GM19395 (cell line): ENCODE measurements around the gene PKHD1.
"Not testable (repeated sequence)": the region's sequence is repeated elsewhere in the genome, so short reads cannot be mapped to it uniquely, and the experiment has no call there.

Experiments used
- ATAC-seq: cut with Tn5 transposase; IDR thresholded peaks from one replicate; pipeline ENCODE4 v1.9.1; 2021; ENCODE audit warnings: mild to moderate bottlenecking, moderate library complexity; ENCODE audit not compliant: unreplicated experiment

The PKHD1 gene

DNA sequence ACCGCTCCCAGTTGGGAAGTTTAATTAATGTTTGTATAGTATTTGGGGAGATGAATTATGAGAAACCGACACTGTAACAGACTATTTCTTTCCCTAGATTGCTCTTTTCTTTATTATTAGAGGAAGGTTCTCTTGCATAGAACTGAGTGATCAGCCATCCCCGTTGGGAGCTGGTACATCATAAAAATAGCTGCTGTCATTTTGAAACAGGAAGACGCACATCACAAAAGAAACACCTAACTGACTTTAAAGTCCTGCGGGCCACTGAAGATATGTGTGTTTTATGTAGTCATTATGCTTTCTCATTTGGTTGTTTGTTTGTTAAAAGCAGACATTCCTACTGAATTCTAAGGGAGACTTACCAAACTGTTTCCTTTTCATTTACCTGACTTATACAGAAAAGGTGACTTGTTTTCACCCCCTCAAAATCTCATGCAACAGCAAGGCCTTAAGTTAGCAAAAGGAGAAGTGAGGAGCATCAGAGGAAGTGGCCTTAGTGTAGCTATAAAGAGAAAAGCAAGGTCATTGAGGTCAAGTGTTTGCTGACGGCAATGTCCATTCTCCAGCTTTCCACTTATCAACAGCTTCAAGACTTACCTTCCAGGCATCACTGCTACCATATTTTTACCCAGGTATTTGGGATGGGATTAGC, 91.0 kb downstream of the PKHD1 start:
- ATAC-seq: peak; percentile 95

DNA sequence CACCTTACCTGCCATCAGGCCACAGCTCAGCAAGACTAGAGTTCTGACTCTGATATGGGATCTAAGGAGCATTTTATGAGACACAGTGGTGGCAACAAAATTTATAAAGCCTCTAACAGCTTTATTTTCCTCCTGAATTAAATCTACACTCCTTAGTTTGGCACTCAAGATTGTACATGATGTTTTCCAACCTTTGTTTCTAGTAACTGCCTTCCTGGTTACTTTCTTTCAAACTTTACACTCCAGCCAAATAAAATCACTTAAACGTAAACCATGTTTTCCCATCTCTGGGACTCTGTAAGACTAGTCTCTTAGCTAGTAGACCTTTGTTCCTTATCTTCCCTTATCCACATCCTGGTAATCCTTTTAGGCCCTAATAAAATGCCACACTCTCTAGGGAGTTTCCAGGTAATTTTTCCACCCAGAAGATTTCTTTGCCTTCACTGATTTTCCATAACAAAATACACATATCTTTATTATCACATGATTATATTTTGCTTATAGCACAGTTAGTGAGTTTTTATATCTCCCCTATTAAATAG, 92.1 kb downstream of the PKHD1 start:
- no peak for ATAC-seq

DNA sequence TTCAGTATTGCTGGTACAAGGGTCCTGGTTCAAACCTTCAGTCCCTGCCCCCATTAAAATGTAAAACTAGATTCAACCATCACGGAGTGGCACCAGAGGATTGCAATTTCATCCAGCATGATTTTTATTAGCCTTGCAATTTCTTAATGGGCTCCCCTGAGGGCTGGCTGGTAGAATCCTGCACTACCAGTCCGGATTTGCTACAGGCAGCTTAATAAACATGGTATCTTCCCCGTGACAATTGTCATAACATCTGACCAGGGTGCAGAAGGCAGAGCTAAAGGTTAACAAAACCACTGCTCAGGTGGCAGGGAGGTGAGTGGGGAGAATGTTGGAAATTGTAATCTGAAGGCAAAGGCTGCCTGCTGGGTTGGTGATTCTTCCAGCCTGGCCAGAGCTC, 94.5 kb downstream of the PKHD1 start:
- ATAC-seq: no peak

DNA sequence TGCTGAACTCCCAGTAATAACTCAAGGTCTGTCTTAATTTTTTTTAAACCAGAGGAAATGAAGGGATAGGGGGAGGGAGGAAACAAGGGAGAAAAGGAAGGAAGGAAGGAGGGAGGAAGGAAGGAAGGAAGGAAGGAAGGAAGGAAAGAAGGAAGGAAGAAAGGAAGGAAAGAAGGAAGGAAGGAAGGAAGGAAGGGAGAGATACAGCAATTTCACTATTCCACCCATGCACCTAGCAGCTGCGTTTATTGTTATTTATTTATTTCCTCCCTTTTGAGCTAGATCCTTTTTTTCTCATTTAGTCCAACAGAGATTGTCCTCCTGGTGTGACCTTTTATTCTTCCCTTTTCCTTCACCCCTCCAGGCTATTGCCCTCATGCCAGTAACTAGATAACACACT, 97.6 kb downstream of the PKHD1 start:
- no peak for ATAC-seq

DNA sequence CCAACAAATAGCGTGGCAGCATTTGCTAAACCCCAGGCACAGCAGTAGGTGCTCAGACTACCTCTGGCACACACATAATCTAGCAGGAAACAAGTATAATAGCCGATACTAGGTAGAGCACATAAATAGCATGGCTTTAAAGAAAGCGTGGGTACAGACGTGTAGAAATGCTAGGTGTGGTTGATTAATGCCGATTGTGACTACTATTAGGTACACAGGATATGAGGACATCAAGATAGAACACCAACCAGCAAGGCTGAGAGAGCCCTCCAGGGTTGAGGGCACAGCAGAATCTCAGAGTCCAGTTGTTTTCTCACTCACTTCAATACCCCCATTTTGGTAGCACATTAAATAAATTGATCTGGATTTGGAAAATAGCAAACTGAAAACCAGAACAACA, 100.5 kb downstream of the PKHD1 start:
- no peak for ATAC-seq

DNA sequence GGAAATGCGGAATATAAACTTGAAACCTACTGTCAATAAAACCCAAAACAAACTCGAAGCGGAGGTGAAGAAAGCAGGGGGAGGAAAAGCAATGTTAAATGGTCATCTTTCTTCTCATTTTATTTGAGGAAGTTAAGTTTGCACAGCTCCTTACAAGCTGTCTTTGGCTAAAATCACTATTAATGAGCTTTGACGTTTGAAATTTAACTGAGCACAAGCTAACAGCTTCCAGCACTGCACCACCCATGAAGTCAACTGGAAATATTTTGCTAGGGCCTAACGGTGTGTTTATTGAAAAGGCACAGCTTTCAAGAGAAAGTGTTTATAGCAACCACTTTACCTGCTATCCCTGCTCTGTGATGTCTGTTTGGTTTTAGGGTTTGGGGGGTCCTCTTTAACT, 103.8 kb downstream of the PKHD1 start:
- ATAC-seq: no peak

DNA sequence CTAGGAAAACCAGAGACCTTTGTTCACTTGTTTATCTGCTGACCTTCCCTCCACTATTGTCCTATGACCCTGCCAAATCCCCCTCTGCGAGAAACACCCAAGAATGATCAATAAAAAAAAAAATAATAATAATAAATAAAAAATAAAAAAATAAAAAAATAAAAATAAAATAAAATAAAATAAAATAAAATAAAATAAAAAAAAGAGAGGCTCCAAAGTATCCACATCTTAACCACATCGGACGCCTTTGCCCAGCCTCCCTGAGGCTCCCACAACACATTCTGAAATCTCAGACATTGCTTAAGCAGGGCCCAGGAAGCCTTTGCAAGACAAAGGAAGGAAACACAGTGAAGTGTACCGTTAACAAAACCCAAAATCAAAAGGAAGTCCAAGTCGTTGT, 104.7 kb downstream of the PKHD1 start:
- not testable (repeated sequence) for ATAC-seq

DNA sequence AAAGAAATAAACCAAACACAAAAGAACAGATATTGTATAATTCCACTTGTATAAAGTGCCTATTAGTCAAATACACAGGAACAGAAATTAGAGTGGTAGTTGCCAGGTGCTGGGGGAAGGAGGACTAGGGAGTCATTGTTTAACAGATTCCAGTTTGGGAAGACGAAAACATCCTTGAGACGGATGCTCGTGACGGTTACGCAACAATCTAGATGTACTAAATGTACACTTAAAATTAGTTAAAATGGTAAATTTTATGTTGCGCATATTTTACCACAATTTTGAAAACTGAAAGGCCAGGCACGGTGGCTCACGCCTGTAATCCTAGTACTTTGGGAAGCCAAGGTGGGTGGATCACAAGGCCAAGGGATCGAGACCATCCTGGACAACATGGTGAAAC, 111.0 kb downstream of the PKHD1 start:
- no peak for ATAC-seq

DNA sequence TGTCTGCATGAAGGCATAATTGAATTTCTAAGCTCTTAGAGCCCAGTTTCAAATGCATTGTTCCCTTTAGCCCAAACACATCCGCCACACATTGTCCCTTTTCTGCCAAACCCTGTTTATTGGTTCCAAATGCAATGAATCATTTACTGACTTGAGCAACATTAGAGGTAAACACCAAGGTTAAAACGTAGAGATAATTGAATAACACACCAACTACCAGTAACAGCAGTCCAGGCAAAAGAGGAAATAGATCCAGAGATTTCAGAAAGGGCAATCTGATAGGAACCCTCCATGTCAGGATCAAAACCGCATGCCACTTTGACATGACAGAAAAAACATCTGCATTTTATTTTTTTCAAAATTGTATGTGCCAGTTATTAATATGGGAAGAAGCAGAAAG, 114.8 kb downstream of the PKHD1 start:
- no peak for ATAC-seq

DNA sequence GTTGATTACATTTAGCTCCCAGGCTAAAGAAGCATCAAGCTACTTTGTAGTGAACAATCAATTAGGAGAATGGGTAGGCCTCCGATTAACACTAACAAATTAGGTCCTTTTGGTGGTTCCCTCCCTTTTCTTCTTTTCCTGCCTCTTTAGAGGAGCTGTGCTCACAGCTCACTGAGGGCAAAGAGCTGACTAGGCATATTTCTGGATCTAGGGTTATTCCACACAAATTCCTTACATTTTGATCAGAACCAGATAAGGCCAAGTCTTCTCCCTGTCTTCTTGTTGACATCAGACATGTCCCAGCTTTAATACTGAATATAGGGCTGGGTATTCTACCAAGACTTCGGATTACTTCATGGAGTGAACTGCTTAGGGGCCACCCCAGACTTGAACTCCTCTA, 119.1 kb downstream of the PKHD1 start:
- no peak for ATAC-seq

DNA sequence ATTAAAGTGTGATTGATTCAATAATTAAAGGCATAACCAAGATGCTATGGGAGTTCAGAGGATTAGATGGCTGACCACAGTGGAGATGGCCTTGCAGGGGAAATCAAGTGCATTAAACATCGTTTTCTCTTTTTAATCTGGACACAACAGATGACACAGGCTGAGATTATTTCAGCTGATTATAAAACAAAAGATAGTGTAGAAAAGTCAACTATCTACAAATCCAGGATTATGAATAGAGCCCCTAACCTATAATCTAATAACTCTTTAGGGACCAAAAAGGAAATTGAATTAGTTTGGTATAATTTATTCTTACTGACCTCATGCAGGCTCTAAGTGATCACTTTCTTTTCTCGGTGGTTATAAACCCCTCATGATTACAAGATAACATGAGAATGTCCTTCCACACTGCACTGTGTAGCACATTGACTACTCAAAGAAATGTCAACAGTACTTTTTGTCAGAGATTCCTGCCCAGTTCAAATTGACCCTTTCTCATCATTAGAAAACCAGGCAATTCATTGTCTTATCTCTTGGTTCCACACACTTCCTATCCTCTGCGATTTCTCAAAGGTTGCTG, 122.1 kb downstream of the PKHD1 start:
- no peak for ATAC-seq

DNA sequence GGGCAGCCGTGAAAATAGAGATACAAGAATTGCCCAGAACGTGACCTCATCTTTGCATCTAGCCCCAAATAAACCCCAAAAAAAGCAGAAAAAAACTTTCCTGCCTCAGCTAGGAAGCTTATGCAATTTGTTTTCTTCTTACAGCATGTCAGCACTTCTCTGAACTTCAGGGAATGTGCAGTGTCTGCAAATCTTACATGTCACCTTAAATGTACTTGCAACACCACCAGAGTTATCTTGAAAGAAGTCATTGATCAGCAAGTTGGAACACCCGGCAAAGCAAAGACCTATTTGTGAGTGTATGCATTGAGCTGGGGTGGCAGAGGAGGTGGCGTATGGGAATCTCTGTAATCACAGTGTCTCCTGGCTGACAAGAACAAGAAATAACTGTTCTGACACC, 123.4 kb downstream of the PKHD1 start:
- no peak for ATAC-seq

DNA sequence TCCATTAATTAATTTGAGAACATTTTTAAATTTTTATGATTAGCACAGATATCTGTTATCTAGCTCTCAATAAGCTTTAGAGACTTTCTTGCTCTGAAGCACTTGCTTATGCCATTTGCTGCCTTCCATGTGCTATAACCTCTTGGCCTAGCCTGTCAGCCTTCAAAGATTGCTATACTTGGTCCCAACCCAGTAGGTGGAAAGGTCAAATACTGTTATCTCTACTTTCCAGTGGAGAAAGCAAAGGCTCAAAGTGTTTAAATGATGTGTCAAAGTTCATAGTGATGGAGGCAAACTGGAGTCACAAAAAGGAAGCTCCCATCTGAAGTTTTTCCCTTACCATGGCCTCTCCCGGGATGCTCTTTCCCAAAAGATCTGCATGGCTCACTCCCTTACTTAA, 125.1 kb downstream of the PKHD1 start:
- no peak for ATAC-seq

DNA sequence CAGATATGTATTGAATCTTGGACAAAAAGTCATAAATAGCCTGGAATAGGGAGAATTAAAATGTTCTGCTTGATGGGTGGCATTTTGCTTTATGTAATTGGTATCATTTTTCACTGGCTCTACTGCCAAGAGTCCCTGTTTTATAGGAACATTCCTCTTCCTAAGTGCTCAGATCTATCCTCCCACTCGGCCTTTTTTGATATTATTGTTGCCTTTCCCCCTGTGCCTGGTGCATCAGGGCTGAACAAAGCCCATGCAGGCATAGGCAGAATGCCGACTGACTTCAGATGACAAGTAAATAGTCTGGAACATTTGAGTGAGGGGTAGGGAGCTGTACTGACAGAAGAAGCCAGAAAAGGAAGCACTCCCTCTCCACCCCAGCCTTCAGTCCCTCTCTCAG, 127.0 kb downstream of the PKHD1 start:
- ATAC-seq: no peak

DNA sequence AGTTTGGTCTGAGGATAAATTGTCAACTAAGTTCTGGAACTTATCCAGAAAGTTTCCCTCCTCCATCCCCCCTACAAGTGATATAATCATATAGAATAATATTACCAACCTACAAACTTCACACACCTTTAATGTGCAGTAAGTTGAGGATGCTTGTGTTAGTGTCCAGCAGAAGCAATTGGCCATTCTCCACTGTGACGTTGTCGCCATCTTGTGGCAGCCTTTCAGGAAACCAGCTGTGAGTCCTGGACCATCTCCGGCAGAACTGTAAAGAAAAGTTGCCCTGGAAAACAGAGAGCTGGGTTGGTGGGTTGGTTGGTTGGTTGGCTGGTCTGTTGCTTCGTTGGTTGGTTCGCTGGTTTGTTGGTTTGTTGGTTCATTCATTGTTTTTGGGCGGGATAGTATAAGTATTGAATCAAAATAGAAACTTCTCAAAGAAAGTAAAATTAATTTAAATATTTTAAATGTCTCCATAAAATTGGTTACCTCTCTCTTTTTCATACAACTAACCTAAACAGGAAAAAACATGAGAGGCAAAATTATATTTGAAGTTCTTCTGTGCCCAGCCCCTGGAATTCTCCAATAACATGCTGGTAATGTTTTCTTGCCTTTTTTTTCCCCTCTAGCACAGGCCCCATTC, 127.5 kb downstream of the PKHD1 start:
- peak; percentile 95 for ATAC-seq

DNA sequence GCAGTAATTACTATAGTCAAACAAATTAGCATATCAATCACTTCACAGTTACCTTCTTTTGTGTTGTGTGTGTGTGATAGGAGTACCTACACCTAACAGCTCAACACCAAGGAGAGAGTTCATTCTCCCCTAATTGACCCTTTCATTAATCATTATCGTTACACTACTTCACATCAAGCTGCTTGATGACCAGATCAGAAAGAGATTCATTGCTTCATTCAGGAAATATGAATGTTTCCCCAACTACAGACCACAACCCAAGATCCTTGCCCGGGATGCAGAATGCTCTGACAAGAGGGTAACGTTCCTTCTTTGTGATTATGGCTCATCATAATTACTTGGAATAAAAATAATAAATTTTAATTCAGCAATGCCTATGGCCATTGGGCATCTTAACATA, 132.7 kb downstream of the PKHD1 start:
- ATAC-seq: no peak

DNA sequence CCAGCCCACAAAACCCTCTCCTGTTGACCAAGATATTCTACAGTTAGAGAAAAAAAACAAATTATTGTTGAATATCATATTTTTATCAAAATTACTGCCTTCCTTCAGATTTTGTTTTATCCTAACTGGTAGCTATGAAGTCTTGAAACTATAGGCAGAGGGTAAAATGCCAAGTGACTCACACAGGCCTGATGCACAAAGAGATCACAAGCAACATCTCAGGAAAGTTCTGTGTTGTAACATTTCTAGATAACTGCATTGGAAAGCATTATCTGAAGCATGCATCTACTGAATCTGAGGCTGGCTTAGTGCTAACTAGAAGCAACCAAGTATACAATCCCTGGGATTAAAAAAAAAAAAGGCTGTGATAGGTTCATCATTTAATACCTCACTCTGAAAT, 134.2 kb downstream of the PKHD1 start:
- ATAC-seq: no peak

DNA sequence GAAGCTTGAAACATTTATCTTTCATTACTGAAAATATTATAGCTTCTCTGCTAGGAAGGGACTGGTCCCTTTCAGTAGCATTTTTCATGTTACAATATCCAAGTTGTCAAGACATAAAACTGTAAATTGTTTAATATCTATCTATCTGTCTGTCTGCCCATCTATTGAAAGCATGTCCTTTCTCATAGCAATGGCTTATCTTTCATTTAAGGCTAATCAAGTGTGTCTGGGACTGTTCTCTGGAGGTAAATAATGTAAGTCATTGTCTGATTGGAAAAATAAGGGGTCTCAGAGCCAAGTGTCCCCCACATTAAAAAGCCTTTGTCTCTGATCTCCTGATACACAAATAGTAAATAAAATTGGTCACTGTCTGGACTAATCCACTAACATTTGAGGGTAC, 135.5 kb downstream of the PKHD1 start:
- no peak for ATAC-seq

DNA sequence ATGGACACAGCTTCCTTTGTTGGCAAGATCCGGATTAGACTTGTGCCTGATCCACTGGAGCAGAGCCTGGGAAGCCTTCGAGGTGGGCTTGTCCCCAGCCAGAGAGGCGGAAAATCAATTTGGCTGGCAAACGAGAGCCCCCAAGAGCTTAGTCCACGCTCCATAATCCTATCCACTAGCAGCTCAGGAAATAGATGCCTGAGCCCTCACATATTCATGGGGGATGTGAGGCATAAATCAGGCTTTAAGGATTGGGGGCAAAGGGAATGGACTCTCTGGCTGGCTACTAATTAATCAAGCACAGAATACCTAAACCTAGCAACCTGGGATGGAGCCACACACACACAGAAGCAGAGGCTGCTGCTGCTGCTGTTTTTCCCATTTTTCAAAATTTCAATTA, 137.9 kb downstream of the PKHD1 start:
- no peak for ATAC-seq

DNA sequence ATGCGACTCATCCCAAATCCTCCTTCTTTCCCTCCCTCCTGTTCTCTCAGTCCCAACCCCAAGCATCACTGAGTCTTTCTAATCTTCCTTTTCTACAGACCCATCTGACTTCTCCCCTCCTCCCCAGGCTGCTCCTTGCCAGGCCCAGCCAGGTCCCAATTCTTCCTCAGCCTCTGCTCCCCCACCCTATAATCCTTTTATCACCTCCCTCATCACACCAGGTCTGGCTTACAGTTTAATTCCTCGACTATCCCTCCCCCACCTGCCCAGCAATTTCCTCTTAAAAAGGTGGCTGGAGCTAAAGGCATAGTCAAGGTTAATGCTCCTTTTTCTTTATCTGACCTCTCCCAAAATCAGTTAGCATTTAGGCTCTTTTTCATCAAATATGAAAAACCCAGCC, 147.7 kb downstream of the PKHD1 start:
- ATAC-seq: not testable (repeated sequence)

DNA sequence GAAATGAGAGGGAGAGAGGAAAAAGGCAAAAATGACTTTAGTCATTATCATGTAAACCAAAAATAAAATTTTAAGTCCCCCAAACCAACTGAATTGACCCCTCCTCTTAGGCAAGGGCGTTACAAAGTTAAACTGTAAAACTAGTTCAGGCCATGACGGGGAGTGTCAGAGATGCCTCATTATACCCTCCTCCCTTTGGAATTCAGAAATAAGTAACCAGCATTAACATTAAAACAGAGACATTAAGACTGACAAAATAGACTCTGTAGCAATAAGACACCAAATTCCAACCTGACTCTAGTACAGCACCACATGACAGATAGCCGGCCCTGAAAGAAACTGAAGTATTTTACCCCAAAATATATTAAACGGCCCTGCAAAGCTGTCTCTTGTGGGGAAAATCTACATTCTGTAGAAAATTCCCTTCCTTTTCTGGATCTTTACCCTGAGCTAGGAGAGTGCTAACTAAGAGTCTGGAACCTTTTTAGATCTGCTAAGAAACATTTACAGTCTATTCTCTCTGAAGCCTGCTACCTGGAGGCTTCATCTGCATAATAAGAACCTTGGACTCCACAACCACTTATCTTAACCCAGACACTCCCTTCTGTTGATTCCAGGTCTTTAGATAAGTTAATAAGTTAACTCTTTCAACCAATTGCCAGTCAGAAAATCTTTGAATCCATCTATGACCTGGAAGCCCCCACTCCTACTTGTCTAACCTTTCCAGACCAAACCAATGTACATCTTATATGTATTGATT, 150.7 kb downstream of the PKHD1 start:
- ATAC-seq: no peak

DNA sequence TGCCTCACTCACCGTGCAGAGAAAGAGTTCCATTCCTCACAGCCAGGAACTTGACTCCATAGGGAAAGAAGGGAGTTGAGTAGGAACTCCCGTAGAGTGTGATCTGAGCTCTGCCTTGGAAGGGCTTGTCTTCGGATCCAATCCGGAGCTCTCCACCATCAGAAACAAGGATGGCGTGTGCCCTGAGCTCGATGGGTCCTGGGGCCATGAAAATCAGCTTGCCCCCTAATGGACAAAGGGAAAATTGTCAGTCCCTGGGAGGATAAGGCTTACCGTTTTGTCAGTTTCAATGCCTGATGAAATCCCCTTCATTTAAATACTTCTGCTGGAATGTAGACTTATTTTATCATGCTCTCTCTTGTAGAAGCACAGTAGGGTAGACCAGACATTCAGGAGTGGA, 153.3 kb downstream of the PKHD1 start:
- ATAC-seq: no peak
